ENCODE measurements around the gene IDH2.
A peak's percentile ranks its signal among the peaks of the same experiment; 100 is the strongest.
"Not testable (repeated sequence)": the region's sequence is repeated elsewhere in the genome, so short reads cannot be mapped to it uniquely, and the experiment has no call there.

IDH2 gene

GRCh38 chr15:90101969-90102890 lies at the start of gene IDH2:
TSS of gene IDH2 (minus strand) at chr15:90102468. CDS start at chr15:90102390, 78 bp downstream.
- H3K4me3 ChIP-seq (ENCODE audit: low read depth, low read length): peak within 1 kb of the TSS; percentile 71
- no peak for TF ChIP-seq CTCF (IDR thresholded peaks at IDR 0.05; ENCODE audit: low read depth, low read length)

- not testable (repeated sequence) for H3K4me3 ChIP-seq (ENCODE audit: low read depth, low read length)
These were observed 48.3 kb upstream of the IDH2 start for GRCh38 chr15:90150551-90150950.

- no peak for TF ChIP-seq CTCF (IDR thresholded peaks at IDR 0.05; ENCODE audit: low read depth, low read length)
- H3K4me3 ChIP-seq (ENCODE audit: low read depth, low read length): no peak overlapping the region
These were observed 47.5 kb upstream of the IDH2 start for GRCh38 chr15:90149609-90150340.

- not testable (repeated sequence) for H3K4me3 ChIP-seq (ENCODE audit: low read depth, low read length)
These were observed 44.0 kb upstream of the IDH2 start for GRCh38 chr15:90146198-90146761.

- no peak for TF ChIP-seq CTCF (IDR thresholded peaks at IDR 0.05; ENCODE audit: low read depth, low read length)
These were observed 43.5 kb upstream of the IDH2 start for GRCh38 chr15:90145761-90146160.

GRCh38 chr15:90145259-90145658 lies 43.0 kb upstream of the IDH2 start:
- H3K4me3 ChIP-seq (ENCODE audit: low read depth, low read length): no peak overlapping the region
- no peak for TF ChIP-seq CTCF (IDR thresholded peaks at IDR 0.05; ENCODE audit: low read depth, low read length)

More at GRCh38 chr15:90145761-90146160, 43.5 kb upstream of the IDH2 start:
- no peak overlapping the region for H3K4me3 ChIP-seq (ENCODE audit: low read depth, low read length)

- peak; percentile 40 for TF ChIP-seq CTCF (IDR thresholded peaks at IDR 0.05; ENCODE audit: low read depth, low read length)
- no peak overlapping the region for H3K4me3 ChIP-seq (ENCODE audit: low read depth, low read length)
These were observed 40.9 kb upstream of the IDH2 start for GRCh38 chr15:90143166-90143655.
